Cardiac fibroblast (primary cell): ENCODE measurements around the gene TMEM178A.

ENCODE experiments used
- DNase-seq, 2 donors: peaks; one replicate each; pipeline versions ENCODE4 v3.0.0 to v3.0.0-alpha.2; 2010; ENCODE audit warnings: low read depth in 2 of 2
- H3K4me3 ChIP-seq, 2 donors: replicated peaks in 1 of 2; 1 replicate in 1 of 2; 2 replicates in 1 of 2; pipeline ENCODE4 v1.5.1; 2011; ENCODE audit warnings: low read depth in 2 of 2, low read length in 2 of 2, mild to moderate bottlenecking in 2 of 2, moderate library complexity in 1 of 2
- CTCF ChIP-seq: IDR thresholded peaks from one replicate; pipeline ENCODE4 v1.5.1; 2011; ENCODE audit warnings: low read depth, mild to moderate bottlenecking, low read length, inconsistent platforms

The TMEM178A gene

GRCh38 chr2:39731546-39731945 is 65.8 kb downstream of the TMEM178A start:
- peak in 1 of 2 donors; percentile 46 for DNase-seq
- no peak overlapping the region for H3K4me3 ChIP-seq
- TF ChIP-seq CTCF, result no peak

- peak; percentile 3 to 27 for DNase-seq
- TF ChIP-seq CTCF, result no peak
Observed at GRCh38 chr2:39732482-39732881, 66.8 kb downstream of the TMEM178A start.

GRCh38 chr2:39733070-39733674 is 67.5 kb downstream of the TMEM178A start:
- no peak for TF ChIP-seq CTCF
- H3K4me3 ChIP-seq, result no peak overlapping the region
- DNase-seq, result no peak

More at GRCh38 chr2:39732482-39732881, 66.8 kb downstream of the TMEM178A start:
- H3K4me3 ChIP-seq, result no peak overlapping the region

- no peak for TF ChIP-seq CTCF
- H3K4me3 ChIP-seq, result no peak overlapping the region
- DNase-seq, result no peak
Observed at GRCh38 chr2:39734445-39734844, 68.7 kb downstream of the TMEM178A start.

- DNase-seq, result peak; percentile 5 to 27
- no peak overlapping the region for H3K4me3 ChIP-seq
- no peak for TF ChIP-seq CTCF
Observed at GRCh38 chr2:39735648-39736047, 69.9 kb downstream of the TMEM178A start.

- H3K4me3 ChIP-seq, result no peak overlapping the region
- peak; percentile 69 to 89 for DNase-seq
- TF ChIP-seq CTCF, result no peak
Observed at GRCh38 chr2:39736640-39737039, 70.9 kb downstream of the TMEM178A start.

- peak; percentile 82 to 85 for DNase-seq
- TF ChIP-seq CTCF, result no peak
- H3K4me3 ChIP-seq, result peak overlapping the region in 1 of 2 donors; percentile 4
Observed at GRCh38 chr2:39737661-39738060, 71.9 kb downstream of the TMEM178A start.
